ENCODE data around the gene GBA3. TPM values are rescaled to one million over a fixed set of nuclear protein-coding genes. Genes with fewer than 3 reads are reported as not detected.

GBA3 gene
- total RNA-seq, 4 donors from 2014 or later: 41.3 to 306 (median 189) TPM

DNA sequence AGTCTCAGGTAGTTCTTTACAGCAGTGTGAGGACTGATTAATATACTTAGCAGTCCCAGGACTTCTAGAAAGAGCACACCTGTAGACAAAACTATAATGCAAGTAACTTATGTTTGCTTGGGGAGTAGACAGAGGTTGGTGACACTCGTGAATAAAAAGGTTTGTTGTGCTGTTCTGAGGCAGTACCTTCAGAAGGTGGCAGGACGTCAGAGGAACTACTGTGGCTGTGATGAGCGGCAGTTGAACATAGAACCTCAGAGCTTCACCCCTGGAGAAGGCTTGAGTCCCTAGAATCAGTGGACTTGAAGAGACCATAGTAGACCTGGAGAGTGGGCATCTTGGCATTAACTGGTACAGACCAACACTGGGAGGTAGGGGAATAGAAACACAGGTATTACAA lies 3.3 kb upstream of the GBA3 start:
- no peak for DNase-seq
- Histone ChIP-seq H3K4me1 (peaks cover 0 to 9% (median 0%) of the 10 kb centered on the region in 4 donors), H3K27ac (no peak overlapping the region), H3K36me3 (no peaks in the 10 kb centered on the region), H3K4me3 (no peak overlapping the region), H3K27me3 (no peaks in the 10 kb centered on the region), H3K9me3 (no peaks in the 10 kb centered on the region)
- TF ChIP-seq, protein P1, sequence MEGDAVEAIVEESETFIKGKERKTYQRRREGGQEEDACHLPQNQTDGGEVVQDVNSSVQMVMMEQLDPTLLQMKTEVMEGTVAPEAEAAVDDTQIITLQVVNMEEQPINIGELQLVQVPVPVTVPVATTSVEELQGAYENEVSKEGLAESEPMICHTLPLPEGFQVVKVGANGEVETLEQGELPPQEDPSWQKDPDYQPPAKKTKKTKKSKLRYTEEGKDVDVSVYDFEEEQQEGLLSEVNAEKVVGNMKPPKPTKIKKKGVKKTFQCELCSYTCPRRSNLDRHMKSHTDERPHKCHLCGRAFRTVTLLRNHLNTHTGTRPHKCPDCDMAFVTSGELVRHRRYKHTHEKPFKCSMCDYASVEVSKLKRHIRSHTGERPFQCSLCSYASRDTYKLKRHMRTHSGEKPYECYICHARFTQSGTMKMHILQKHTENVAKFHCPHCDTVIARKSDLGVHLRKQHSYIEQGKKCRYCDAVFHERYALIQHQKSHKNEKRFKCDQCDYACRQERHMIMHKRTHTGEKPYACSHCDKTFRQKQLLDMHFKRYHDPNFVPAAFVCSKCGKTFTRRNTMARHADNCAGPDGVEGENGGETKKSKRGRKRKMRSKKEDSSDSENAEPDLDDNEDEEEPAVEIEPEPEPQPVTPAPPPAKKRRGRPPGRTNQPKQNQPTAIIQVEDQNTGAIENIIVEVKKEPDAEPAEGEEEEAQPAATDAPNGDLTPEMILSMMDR (IDR thresholded peaks at IDR 0.05): no peak
- TF ChIP-seq POLR2A (IDR thresholded peaks at IDR 0.05): no peak

DNA sequence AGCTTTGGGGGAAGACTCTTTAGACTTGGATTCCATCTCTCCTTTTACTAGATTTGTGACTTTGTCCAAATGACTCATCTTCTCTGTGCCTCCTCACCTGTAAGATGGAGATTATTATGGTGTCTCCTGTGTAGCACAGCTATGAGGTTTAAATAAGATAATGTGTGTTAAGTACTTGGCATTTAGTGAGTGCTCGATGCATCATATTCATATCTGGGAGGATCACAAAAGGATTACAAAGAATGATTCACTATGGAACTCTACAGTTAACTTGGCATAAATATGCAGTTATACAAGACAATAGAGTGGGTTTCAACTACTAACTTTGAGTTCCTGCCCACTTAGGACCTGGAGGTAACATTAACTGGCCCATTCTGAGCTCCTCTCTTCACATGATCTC lies 2.3 kb downstream of the GBA3 start:
- TF ChIP-seq, protein P1 (IDR thresholded peaks at IDR 0.05): no peak
- no peak for TF ChIP-seq POLR2A (IDR thresholded peaks at IDR 0.05)
- no peaks in the 10 kb centered on the region for H3K36me3 ChIP-seq
- H3K27ac ChIP-seq: peak overlapping the region in 1 of 4 donors; percentile 44
- H3K9me3 ChIP-seq: no peaks in the 10 kb centered on the region
- no peaks in the 10 kb centered on the region for H3K27me3 ChIP-seq
- peak overlapping the region in 2 of 4 donors; percentile 36 to 50 for H3K4me3 ChIP-seq
- DNase-seq: no peak
- peaks cover 0 to 9% (median 0%) of the 10 kb centered on the region in 4 donors for H3K4me1 ChIP-seq

DNA sequence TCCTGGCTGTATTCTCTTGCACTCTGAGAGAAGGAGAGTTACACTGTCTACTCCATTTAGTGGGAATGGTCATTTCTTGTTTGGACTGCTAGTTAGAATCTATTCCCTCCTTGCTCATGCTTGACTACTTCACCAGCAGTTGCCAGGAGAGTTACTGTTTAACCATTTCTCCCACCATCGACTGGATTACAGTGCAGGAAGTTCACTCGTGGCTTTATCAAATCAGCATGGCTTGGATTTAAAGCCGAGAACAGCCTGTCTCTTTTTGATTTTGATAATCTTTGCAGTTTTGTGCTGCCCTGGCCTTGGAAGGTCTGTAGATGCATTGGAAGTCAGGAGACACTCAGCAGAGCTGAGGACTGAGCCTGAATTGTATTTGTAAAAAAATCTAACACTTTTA lies 3.2 kb downstream of the GBA3 start:
- no peak for TF ChIP-seq POLR2A (IDR thresholded peaks at IDR 0.05)
- TF ChIP-seq, protein P1 (IDR thresholded peaks at IDR 0.05): no peak
- Histone ChIP-seq H3K27me3 (no peaks in the 10 kb centered on the region), H3K4me3 (peak overlapping the region in 2 of 4 donors; percentile 36 to 50), H3K36me3 (peaks cover 0 to 3% (median 0%) of the 10 kb centered on the region in 3 donors), H3K9me3 (no peaks in the 10 kb centered on the region), H3K27ac (peak overlapping the region in 1 of 4 donors; percentile 44), H3K4me1 (peaks cover 0 to 9% (median 0%) of the 10 kb centered on the region in 4 donors)
- DNase-seq: no peak

DNA sequence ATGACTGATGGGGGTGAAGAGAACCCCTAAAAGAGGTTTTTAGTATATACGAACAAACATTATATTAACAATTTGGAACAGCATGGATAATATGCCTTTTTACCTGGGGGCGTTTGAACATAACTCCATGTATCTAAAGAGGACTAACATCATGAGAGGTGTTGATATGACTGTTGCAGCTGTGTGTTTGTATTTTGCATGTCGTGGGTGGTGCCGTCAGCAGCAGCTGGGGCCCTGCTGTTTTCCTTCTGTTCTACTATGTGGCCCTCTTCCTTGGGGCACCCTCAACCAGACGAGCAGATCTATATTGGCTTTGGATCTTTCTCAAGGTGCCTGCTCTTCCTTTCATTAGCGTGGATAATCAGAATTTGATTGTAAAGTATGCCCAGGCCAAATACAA lies 11.2 kb downstream of the GBA3 start:
- DNase-seq: no peak
- TF ChIP-seq POLR2A (IDR thresholded peaks at IDR 0.05): no peak
- TF ChIP-seq, protein P1 (IDR thresholded peaks at IDR 0.05): no peak
- Histone ChIP-seq H3K36me3 (peaks cover 0 to 6% (median 0%) of the 10 kb centered on the region in 3 donors), H3K4me3 (no peak overlapping the region), H3K27ac (no peak overlapping the region), H3K9me3 (no peaks in the 10 kb centered on the region), H3K27me3 (no peaks in the 10 kb centered on the region), H3K4me1 (no peaks in the 10 kb centered on the region)

DNA sequence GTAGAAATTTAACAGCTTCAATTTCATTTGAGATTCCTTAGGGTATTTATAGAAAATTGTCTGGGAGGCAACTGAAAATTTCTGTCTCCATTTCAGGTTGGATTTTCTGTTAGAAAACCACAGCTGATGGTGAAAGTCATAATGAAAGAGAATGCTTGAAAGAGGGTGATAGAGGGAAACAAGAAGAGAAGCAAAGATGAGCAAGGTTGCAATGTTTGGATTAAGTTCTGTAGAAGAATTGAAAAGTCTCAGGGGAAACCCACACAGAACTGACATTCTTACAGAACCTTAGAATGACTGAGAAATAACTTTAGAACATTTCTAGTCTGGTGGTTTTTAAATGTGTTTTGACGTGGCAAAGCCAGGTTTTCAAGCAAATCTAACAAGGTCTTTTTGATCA lies 14.7 kb downstream of the GBA3 start:
- Histone ChIP-seq H3K27me3 (no peaks in the 10 kb centered on the region), H3K9me3 (no peaks in the 10 kb centered on the region), H3K36me3 (no peaks in the 10 kb centered on the region), H3K4me1 (no peaks in the 10 kb centered on the region), H3K4me3 (no peak overlapping the region), H3K27ac (no peak overlapping the region)
- DNase-seq: no peak
- no peak for TF ChIP-seq POLR2A (IDR thresholded peaks at IDR 0.05)
- TF ChIP-seq, protein P1 (IDR thresholded peaks at IDR 0.05): no peak

DNA sequence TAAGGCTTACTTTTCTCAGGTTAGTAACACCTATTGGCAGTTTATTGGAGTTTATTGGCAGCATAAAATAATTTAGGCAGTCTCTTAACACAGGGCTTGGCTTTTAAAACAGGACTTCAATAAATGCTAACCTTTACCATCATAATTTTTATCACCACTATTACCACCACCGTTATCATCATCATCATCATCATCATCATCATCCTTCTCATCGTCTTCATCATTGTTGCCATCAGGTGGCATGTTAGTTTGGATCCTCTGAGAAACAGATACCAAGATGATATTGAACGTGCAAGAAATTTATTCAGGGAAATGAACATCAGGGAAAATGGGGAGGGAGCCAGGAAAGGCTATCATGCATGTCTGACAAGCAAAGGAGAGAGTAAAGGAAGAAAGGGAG lies 16.2 kb downstream of the GBA3 start:
- TF ChIP-seq POLR2A (IDR thresholded peaks at IDR 0.05): no peak
- TF ChIP-seq, protein P1 (IDR thresholded peaks at IDR 0.05): no peak
- H3K9me3 ChIP-seq: no peaks in the 10 kb centered on the region

More for the DNA sequence above, 16.2 kb downstream of the GBA3 start:
- no peak for DNase-seq
- no peaks in the 10 kb centered on the region for H3K27me3 ChIP-seq
- no peaks in the 10 kb centered on the region for H3K36me3 ChIP-seq
- H3K4me3 ChIP-seq: no peak overlapping the region
- no peak overlapping the region for H3K27ac ChIP-seq
- H3K4me1 ChIP-seq: no peaks in the 10 kb centered on the region

Data from Peyer's patch (tissue), 4 donors.